HG03469 (cell line): ENCODE measurements around the gene VAMP1.
A peak's percentile ranks its signal among the peaks of the same experiment; 100 is the strongest.
"Not testable (repeated sequence)": the region's sequence is repeated elsewhere in the genome, so short reads cannot be mapped to it uniquely, and the experiment has no call there.

Experiments
- ATAC-seq: cut with Tn5 transposase; IDR thresholded peaks from one replicate; pipeline ENCODE4 v1.9.1; 2021; ENCODE audit warnings: mild to moderate bottlenecking, moderate library complexity, moderate number of reproducible peaks; ENCODE audit not compliant: unreplicated experiment

The VAMP1 gene

DNA sequence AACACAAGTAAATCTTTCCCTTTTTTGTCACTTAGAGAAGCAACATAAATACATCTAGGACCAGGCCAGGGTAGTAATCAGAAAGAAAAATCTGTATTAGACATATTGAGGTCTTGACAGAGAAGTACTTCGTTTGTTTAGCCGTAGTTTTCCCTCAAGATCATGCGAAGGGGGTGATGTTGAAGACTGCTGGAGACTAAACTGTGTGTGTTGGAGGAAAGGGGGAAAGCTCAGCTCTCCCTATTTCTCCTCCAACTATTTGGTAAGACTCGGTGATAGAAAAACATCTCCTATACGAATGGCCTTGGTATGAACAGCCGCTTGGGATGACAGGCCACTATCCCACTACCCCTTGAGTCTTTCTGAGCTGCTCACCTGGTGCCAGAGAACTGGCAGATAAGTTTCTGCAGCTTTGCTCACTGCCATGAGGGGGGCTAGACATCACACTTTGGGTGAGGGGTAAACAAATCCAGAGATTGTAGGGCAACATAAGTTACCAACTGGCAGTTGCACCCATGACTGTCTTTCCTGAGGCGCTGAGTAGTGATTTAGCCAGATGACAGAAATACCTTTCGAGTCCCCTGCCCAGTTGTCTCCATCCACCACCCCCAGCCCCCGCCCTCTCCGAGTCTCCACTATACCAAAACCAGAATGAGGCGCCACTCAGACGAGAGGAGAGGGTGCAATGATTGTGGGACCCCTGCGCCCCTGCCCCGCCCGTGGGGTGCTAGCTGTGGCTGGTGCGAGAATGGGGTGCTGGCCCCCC, 685 bp downstream of the VAMP1 start:
- ATAC-seq = no peak

DNA sequence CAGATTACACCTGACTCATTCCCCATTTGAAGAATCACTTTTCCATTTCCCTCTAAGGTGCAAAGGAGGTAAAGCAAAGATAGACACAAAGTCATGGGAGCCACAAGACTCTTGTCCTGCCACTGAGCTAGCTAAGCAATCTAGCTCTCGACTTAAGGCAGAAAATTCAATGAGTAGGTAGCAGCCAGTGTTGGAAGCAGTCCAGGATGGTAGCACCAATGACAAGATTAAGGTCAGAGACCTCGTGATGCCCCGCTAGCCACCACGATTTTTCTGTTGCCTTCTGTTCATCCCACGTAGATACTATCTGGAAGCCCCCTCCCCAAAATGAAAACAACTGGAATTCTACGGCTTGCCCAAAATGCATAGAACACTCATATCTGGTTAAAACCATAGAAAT, 1.4 kb downstream of the VAMP1 start:
- ATAC-seq = no peak

GRCh38 chr12:6468283-6468575, 2.2 kb downstream of the VAMP1 start:
- ATAC-seq = no peak

DNA sequence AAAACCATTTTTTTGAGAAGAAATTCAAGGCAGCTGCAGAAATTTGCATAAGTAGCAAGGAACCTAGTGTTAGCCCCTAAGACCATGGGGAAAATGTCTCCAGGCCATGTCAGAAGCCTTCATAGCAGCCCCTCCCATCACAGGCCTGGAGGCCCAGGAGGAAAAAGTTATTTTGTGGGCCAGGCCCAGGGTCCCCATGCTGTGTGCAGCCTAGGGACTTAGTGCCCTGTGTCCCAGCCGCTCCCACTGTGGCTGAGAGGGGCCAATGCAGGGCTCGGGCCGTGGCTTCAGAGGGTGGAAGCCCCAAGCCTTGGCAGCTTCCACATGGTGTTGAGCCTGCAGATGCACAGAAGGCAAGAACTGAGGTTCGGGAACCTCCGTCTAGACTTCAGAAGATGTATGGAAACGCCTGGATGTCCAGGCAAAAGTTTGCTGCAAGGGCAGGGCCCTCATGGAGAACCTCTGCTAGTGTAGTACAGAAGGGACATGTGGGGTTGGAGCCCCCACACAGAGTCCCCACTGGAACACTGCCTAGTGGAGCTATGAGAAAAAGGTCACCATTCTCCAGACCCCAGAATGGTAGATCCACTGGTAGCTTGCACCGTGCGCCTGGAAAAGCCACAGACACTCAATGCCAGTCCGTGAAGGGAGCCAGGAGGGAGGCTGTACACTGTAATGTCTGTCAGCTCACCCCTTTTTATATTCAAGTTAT, 2.8 kb downstream of the VAMP1 start:
- ATAC-seq = not testable (repeated sequence)

DNA sequence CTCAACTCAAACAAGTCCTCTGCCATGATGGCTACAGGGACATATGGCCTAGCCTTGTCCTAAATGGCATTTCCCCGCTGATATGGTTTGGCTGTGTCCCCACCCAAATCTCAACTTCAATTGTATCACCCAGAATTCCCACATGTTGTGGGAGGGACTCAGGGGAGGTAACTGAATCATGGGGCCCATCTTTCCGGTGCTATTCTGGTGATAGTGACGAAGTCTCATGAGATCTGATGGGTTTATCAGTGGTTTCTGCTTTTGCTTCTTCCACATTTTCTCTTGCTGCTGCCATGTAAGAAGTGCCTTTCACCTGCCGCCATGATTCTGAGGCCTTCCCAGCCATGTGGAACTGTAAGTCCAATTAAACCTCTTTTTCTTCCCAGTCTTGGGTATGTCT, 3.7 kb downstream of the VAMP1 start:
- not testable (repeated sequence) for ATAC-seq

DNA sequence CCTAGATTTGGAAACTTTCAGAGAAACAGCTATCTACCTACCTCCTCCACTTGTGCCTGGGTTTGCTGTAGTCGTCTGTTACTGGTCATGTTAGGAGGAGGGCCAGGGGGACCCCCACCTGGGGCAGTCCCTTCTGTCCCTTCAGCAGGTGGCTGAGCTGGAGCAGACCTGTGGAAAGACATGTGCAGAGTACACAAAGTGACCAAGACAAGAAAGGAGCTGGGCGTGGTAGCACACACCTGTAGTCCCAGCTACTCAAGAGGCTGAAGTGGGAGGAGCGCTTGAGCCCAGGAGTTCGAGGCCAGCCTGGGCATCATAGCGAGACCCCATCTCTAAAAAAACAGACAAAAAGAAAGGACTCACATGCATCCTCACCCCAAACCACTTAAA, 4.3 kb downstream of the VAMP1 start:
- no peak for ATAC-seq

- ATAC-seq = no peak
Observed at GRCh38 chr12:6465467-6466183, 4.9 kb downstream of the VAMP1 start.

DNA sequence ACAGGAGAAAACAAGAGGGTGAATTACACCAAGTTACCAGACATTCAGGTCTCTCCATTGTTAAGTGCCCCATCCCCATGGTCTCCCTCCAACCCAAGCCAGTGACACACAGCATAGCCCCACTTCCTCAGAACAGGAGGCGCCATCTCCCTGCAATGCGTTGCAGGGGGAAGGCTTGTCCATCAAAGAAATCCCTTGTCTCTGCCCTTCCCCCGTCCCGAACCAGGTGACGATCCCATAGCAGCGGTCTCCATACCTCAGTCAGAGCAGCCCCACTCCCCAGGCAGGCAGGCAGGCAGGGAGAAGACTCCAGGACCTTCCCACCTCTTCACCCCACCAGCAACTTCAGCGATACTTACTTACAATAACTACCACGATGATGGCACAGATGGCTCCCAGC, 5.9 kb downstream of the VAMP1 start:
- no peak for ATAC-seq

- no peak for ATAC-seq
Observed at GRCh38 chr12:6463858-6464257, 6.6 kb downstream of the VAMP1 start.

- no peak for ATAC-seq
Observed at GRCh38 chr12:6463216-6463615, 7.3 kb downstream of the VAMP1 start.

GRCh38 chr12:6462234-6462995, 8.1 kb downstream of the VAMP1 start:
- ATAC-seq = no peak

DNA sequence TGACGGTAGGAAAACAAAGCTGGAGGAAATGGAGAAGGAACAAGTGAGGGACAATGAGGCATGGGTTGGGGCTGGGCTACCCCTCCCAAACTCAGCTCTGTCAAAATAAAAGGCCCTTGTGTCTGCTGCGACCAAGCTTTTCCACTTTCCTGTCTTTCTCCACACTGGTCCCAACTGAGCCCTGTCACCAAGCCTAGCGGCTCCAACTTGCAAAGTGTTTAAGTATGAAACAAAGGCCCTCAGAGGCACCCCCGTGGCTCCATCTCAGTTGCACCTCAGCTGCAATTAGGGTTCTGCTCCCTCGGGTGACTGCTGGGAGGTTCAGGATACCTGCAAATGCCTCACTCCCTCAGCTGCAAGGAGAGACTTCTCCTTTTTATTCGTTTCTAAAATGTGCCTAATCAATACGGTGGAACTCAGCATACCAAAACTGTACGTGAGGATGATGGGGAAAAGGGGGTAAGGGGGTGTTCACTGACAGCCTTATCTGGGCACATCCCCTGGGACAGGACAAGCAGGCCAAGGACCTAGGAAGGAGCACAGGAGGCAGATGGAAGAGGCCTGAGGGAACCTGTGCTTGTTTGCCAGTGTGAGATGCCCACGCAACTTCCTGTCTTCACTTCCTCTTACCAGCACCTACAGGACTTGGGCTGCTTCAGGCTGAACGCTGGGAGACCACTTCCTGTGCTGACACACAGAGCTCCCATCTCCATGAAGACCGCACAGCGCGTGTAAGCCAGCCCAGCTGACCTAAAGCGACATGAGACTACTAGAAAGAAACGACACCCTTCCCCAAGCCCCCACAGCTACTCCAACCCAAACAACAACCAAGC, 8.9 kb downstream of the VAMP1 start:
- ATAC-seq = peak; percentile 56

- no peak for ATAC-seq
Observed at GRCh38 chr12:6460751-6461371, 9.6 kb downstream of the VAMP1 start.

DNA sequence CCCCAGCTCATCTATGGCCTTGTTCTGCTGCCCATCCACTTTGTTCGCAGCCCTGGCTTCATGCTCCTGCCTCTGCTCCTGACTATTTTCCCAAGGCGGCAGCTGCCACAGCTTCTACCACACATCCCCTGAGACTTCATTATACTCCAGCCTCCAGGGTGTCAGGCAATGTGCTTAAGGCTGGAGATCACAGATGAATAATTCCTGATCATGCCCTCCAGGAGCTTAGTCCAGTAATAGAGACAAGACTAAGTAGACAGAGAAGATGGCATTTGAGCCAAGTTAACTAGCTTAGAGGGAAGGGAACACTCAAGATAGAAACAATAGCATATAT, 11.5 kb downstream of the VAMP1 start:
- no peak for ATAC-seq

GRCh38 chr12:6458281-6459003, 12.0 kb downstream of the VAMP1 start:
- no peak for ATAC-seq

DNA sequence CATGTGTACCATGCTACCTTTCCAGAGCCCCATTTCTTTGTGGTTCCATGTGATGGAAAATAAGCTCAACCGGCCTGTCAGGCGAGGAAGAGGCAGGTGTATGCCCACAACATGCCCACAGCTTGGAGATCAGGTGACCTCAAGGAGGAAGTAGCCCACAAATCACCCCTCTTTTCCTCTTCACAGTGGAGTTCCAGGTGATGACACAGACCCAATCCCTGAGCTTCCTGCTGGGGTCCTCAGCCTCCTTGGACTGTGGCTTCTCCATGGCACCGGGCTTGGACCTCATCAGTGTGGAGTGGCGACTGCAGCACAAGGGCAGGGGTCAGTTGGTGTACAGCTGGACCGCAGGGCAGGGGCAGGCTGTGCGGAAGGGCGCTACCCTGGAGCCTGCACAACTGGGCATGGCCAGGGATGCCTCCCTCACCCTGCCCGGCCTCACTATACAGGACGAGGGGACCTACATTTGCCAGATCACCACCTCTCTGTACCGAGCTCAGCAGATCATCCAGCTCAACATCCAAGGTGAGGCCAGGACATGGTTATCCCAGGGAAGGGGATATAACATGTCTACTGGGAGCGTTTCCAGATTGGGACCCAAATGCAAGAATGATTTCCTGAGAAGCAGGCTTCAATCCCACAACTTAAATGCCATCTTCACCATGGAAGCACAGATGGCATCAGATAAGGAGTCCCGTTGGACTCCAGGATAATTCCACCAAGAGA, 13.1 kb downstream of the VAMP1 start:
- ATAC-seq = no peak

GRCh38 chr12:6452944-6453630, 17.4 kb downstream of the VAMP1 start:
- ATAC-seq = no peak

GRCh38 chr12:6452245-6452943, 18.1 kb downstream of the VAMP1 start:
- ATAC-seq = no peak
